Right renal cortex interstitium (tissue), 3 donors: ENCODE measurements around the gene TMEFF1. TPM values are rescaled to one million over a fixed set of nuclear protein-coding genes. Genes with fewer than 3 reads are reported as not detected.

Experiments
- DNase-seq, 3 donors: peaks; one replicate each; pipeline ENCODE4 v3.0.0-alpha.2; 2013; ENCODE audit warnings: low read depth in 3 of 3, low spot score in 2 of 3
- polyA plus RNA-seq, 3 donors: library from polyadenylated mRNA; unstranded; fragments of 120-200 nt; gene quantifications; one replicate each; pipeline ENCODE4 v1.2.1, GENCODE V29; 2013; ENCODE audit not compliant: insufficient read length in 3 of 3

The TMEFF1 gene
- polyA plus RNA-seq, 3 donors = 3.9 to 5.4 (median 5.0) TPM

- DNase-seq = peak; percentile 54 to 76 (median 69)
These were observed 125.7 kb downstream of the TMEFF1 start for GRCh38 chr9:100598641-100599145.

- no peak for DNase-seq
These were observed 127.7 kb downstream of the TMEFF1 start for GRCh38 chr9:100600521-100601079.

GRCh38 chr9:100601216-100601615 lies 128.3 kb downstream of the TMEFF1 start:
- DNase-seq = peak in 1 of 3 donors; percentile 18

GRCh38 chr9:100602342-100602801 lies 129.4 kb downstream of the TMEFF1 start:
- peak; percentile 42 to 61 (median 43) for DNase-seq

GRCh38 chr9:100605405-100605804 lies 132.5 kb downstream of the TMEFF1 start:
- DNase-seq = no peak

- no peak for DNase-seq
These were observed 146.2 kb downstream of the TMEFF1 start for GRCh38 chr9:100619194-100619593.

- DNase-seq = no peak
These were observed 146.7 kb downstream of the TMEFF1 start for GRCh38 chr9:100619665-100620064.

- DNase-seq = no peak
These were observed 151.0 kb downstream of the TMEFF1 start for GRCh38 chr9:100623969-100624368.

GRCh38 chr9:100626949-100627348 lies 154.0 kb downstream of the TMEFF1 start:
- DNase-seq = no peak

Other genes with a start within 250 kb of the TMEFF1 start
- 10 to 100 TPM; 41.9 to 45.8 (median 44.6) TPM for gene TEX10, start 120.2 kb upstream of the TMEFF1 start, polyA plus RNA-seq
- 10 to 100 TPM; 22.3 to 23.6 (median 22.5) TPM for gene MSANTD3, start 46.0 kb upstream of the TMEFF1 start, polyA plus RNA-seq
- gene CAVIN4, start 104.9 kb downstream of the TMEFF1 start, polyA plus RNA-seq = 1 to 10 TPM; 2.3 to 3.0 (median 2.9) TPM